B cell (primary cell): ENCODE data around the gene SAMD4B.

Experiments
- CTCF ChIP-seq: fragments of 200-600 bp; IDR thresholded peaks from one replicate; pipeline ENCODE4 v1.8.0; 2022; ENCODE audit warnings: antibody characterized with exemption, mild to moderate bottlenecking
- EZH2 ChIP-seq: IDR thresholded peaks from 2 replicates; pipeline ENCODE4 v1.6.1; 2012; ENCODE audit warnings: borderline replicate concordance, low read depth, mild to moderate bottlenecking, moderate library complexity, low read length; ENCODE audit not compliant: insufficient read depth, poor library complexity, severe bottlenecking

GRCh38 chr19:39304185-39304513 is 38.1 kb upstream of the SAMD4B start:
- TF ChIP-seq CTCF (no peak), EZH2 (no peak)
